HG02763 (cell line): Measurements from ENCODE around the gene LRP5.
"Not testable (repeated sequence)": the region's sequence is repeated elsewhere in the genome, so short reads cannot be mapped to it uniquely, and the experiment has no call there.

Experiments
- ATAC-seq: cut with Tn5 transposase; IDR thresholded peaks from one replicate; pipeline ENCODE4 v1.9.1; 2021; ENCODE audit warnings: mild to moderate bottlenecking, moderate library complexity; ENCODE audit not compliant: unreplicated experiment

LRP5 gene

GRCh38 chr11:68386331-68386978 lies 74.1 kb downstream of the LRP5 start:
- no peak for ATAC-seq

DNA sequence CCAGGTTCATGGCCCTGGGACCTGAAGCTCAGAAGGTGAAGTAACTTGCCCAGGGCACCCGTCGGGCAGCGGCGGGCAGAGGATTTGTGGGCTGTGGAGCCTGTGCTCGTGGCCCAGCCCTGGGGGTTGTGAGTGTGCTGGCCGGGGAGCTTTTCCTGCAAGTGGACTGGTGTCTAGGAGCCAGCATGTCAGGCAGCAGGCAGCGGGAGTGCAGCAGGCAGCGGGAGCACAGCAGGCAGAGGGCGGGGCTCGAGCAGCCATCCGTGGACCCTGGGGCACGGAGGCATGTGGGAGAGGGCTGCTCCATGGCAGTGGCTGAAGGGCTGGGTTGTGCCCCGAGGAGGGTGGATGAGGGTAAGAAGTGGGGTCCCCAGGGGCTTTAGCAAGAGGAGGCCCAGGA lies 75.4 kb downstream of the LRP5 start:
- ATAC-seq: no peak

- no peak for ATAC-seq
These were observed 76.3 kb downstream of the LRP5 start for GRCh38 chr11:68388595-68389198.

DNA sequence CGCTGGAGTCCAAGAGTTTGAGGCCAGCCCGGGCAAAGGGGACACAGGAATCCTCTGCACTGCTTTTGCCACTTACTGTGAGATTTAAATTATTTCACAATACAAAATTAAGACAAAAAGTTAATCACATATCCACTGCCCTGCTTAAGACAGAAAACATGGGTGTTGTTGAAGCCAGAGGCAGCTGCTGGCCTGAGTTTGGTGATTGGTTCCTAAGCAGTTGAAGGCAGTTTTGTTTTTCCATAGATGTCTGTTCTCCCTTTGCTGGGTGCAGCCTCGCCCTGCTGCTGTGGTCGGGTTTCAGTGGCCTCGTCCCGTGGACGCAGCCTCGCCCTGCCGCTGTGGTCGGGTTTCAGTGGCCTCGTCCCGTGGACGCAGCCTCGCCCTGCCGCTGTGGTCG lies 77.9 kb downstream of the LRP5 start:
- no peak for ATAC-seq

- ATAC-seq: no peak
These were observed 80.4 kb downstream of the LRP5 start for GRCh38 chr11:68392822-68393221.

- ATAC-seq: no peak
These were observed 84.1 kb downstream of the LRP5 start for GRCh38 chr11:68396516-68396915.

DNA sequence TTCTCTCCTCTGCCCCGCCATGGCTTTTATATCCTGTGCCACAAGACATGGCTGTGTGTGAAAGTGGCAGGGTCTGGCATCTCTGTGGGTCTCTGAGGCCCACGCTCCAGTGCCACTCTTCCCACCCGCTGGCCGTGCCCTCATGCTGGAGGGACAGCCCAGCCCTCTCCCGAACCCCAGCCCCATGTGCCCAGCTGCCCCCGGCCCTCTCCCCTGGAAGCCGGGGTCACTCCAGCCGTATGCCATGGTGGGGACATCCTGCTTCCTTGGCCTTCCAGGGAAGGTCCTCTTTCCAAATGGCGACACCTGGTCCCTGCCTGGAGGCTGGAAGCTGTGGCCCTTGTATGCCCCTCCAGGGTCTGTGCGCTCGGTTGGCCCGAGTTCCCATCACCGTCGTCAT lies 84.9 kb downstream of the LRP5 start:
- no peak for ATAC-seq

- ATAC-seq: no peak
These were observed 86.8 kb downstream of the LRP5 start for GRCh38 chr11:68398995-68399851.

DNA sequence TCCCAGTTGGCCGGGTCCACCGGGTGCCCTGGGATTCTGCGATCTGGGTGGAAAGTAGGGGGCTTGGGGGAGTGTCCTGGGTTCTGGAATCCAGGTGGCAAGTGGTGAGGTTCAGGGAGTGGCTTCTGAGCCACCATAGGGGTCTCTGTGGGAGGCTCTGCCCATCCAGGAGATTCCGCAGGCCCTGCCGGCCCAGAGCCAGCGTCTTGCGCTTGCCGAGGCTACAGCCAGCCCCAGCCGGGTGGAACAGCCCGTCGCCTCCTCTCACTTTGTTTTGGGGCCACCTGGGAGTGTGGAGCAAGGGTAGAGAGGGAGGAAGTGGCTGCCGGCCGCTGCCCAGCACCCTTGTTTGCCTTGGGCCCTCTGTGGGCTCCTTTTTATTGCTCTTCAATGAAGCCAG lies 87.5 kb downstream of the LRP5 start:
- ATAC-seq: no peak

GRCh38 chr11:68400584-68400983 lies 88.2 kb downstream of the LRP5 start:
- ATAC-seq: not testable (repeated sequence)

- ATAC-seq: no peak
These were observed 89.5 kb downstream of the LRP5 start for GRCh38 chr11:68401856-68402255.

DNA sequence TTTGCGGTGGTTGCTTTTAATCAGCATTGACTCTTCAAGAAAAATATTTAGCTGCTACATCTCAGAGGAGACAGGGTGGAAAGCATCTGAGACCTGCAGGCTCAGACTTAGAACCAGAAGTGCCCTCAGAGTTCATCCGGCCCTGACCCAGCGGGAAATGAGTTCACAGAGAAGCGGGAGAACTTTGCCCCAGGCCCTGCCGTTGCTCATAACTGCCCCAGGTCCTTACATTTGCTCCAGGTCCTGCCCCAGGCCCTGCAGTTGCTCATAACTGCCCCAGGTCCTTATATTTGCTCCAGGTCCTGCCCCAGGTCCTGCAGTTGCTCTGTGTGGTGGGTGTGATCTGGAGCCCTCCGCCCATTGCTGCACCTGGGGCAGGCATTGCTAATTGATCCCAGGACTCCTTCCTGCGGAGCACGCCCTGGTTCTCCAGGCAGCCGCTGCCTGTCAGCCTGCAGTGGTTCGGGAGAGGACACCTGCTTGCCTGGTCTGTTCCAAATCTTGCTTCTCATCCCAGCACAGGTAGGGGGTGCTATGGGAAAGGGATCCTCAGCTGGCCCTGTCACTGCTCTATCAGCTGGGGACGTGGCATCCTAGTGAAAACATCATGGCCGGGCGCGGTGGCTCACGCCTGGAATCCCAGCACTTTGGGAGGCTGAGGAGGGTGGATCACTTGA lies 90.1 kb downstream of the LRP5 start:
- no peak for ATAC-seq

- ATAC-seq: no peak
These were observed 91.0 kb downstream of the LRP5 start for GRCh38 chr11:68403424-68403823.

GRCh38 chr11:68403831-68404230 lies 91.4 kb downstream of the LRP5 start:
- no peak for ATAC-seq

DNA sequence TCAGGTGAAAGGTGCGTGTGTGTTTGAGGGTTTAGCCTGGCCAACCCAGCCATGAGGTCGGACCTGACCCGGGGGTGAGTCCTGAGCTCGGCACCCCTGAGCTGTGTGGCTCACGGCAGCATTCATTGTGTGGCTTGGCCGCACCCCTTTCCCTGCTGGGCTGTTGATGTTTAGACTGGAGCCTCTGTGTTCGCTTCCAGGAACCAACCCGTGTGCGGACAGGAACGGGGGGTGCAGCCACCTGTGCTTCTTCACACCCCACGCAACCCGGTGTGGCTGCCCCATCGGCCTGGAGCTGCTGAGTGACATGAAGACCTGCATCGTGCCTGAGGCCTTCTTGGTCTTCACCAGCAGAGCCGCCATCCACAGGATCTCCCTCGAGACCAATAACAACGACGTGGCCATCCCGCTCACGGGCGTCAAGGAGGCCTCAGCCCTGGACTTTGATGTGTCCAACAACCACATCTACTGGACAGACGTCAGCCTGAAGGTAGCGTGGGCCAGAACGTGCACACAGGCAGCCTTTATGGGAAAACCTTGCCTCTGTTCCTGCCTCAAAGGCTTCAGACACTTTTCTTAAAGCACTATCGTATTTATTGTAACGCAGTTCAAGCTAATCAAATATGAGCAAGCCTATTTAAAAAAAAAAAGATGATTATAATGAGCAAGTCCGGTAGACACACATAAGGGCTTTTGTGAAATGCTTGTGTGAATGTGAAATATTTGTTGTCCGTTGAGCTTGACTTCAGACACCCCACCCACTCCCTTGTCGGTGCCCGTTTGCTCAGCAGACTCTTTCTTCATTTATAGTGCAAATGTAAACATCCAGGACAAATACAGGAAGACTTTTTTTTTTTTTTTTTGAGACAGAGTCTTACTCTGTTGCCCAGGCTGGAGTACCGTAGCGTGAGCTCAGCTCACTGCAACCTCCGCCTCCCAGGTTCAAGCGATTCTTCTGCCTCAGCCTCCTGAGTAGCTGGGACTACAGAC lies 94.2 kb downstream of the LRP5 start:
- no peak for ATAC-seq

DNA sequence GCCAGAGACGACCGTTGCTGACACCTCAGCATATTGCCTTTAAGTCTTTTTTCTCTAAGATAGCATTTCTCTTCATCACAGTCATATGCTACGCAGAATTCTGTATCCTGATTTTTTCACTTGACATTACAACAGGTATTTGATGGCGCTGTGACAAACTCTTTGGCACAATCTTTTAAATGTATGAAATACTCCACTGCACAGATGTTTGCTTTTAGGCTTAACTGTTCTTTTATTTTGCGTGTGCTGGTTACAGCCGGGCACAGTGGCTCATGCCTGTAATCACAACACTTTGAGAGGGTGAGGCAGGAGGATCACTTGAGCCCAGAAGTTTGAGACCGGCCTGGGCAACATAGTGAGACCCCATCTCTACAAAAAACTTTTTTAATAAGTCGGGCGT lies 96.1 kb downstream of the LRP5 start:
- ATAC-seq: no peak

- no peak for ATAC-seq
These were observed 97.5 kb downstream of the LRP5 start for GRCh38 chr11:68409748-68410344.

DNA sequence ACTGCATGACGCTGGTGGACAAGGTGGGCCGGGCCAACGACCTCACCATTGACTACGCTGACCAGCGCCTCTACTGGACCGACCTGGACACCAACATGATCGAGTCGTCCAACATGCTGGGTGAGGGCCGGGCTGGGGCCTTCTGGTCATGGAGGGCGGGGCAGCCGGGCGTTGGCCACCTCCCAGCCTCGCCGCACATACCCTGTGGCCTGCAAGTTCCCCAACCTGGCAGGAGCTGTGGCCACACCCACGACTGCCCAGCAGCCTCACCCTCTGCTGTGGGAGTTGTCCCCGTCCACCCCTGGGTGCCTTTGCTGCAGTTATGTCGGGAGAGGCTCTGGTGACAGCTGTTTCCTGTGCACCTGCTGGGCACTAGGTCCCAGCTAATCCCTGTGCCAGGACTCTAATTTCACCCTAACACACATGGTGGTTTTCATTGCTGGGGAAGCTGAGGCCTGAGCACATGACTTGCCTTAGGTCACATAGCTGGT lies 99.2 kb downstream of the LRP5 start:
- no peak for ATAC-seq

GRCh38 chr11:68412593-68413475 lies 100.4 kb downstream of the LRP5 start:
- no peak for ATAC-seq
